Stomach (tissue), 4 donors: ENCODE results near the gene KCNJ9.

Experiments used
- CTCF ChIP-seq, 7 experiments: fragments of 450-650 bp in 4 of 7; fragments of 200-600 bp in 3 of 7; sonication (generic) in 3 of 7; IDR thresholded peaks; one replicate each; pipeline ENCODE4 v1.5.1; 2016 to 2019; ENCODE audit warnings: antibody characterized with exemption in 7 of 7, control low read depth in 2 of 7, mild to moderate bottlenecking in 1 of 7
- EP300 ChIP-seq: sonication (generic); formaldehyde crosslinking; IDR thresholded peaks from one replicate; pipeline ENCODE4 v1.6.1; 2017; ENCODE audit warnings: antibody characterized with exemption
- POLR2AphosphoS5 ChIP-seq, 3 donors: sonication (generic); formaldehyde crosslinking; IDR thresholded peaks; one replicate each; pipeline ENCODE4 v1.6.1; 2016; ENCODE audit warnings: antibody characterized with exemption in 3 of 3

GRCh38 chr1:160125746-160126145 is 44.4 kb downstream of the KCNJ9 start:
- TF ChIP-seq CTCF (IDR thresholded peaks at IDR 0.05) = no peak
- TF ChIP-seq POLR2AphosphoS5 (IDR thresholded peaks at IDR 0.05) = no peak
- TF ChIP-seq EP300 = no peak
